ENCODE results near the gene NDUFAF8.

GRCh38 chr17:81194225-81194760 is 44.8 kb upstream of the NDUFAF8 start:
- no peak for TF ChIP-seq EZH2phosphoT487 (IDR thresholded peaks at IDR 0.05; ENCODE audit: borderline replicate concordance, low read depth, low read length)
- TF ChIP-seq CTCF (conservative IDR thresholded peaks at IDR 0.05; ENCODE audit: low read length): no peak
